IMR-90 (cell line): Measurements from ENCODE around the gene FSD1. TPM values are rescaled to one million over a fixed set of nuclear protein-coding genes. Genes with fewer than 3 reads are reported as not detected.

Experiments used
- ATAC-seq: fragments of 200-7000 bp; cut with Tn5 transposase; 2 replicates; pipeline ENCODE4 v1.9.1; 2020; ENCODE audit warnings: low read depth, mild to moderate bottlenecking, moderate library complexity
- BruUV-seq: library from RNA; stranded (reverse); fragments of 400-500 nt; replicated peaks from 2 replicates; lab custom pipeline; 2021; lab: Mats Ljungman, UMichigan
- CTCF ChIA-PET: fragments of 300-600 bp; formaldehyde crosslinking; extraction: SDS; loops from one replicate; lab custom pipeline; 2021; ENCODE audit warnings: antibody characterized with exemption; lab: Yijun Ruan, JAX
- POLR2A ChIA-PET: fragments of 300-600 bp; sonication (Branson Sonifier 250); formaldehyde crosslinking; loops from one replicate; lab custom pipeline; 2022; ENCODE audit warnings: antibody characterized with exemption; ENCODE audit not compliant: unreplicated experiment; lab: Charles Lee
- DNase-seq: peaks from one replicate; pipeline ENCODE4 v3.0.0; 2013
- H2AFZ ChIP-seq: replicated peaks from 2 replicates; pipeline ENCODE3; 2013; ENCODE audit warnings: low read length, mild to moderate bottlenecking; ENCODE audit not compliant: poor library complexity
- H2AK5ac ChIP-seq: 2 replicates; pipeline ENCODE4 v1.6.1; 2013; ENCODE audit warnings: low read depth, low read length, inconsistent platforms
- H2AK9ac ChIP-seq: replicated peaks from 2 replicates; pipeline ENCODE3; 2013; ENCODE audit warnings: mild to moderate bottlenecking, low read depth, low read length, moderate library complexity; ENCODE audit not compliant: poor library complexity
- H2BK120ac ChIP-seq: 2 replicates; pipeline ENCODE4 v1.6.1; 2013; ENCODE audit warnings: low read depth, low read length, inconsistent platforms
- H2BK15ac ChIP-seq: 3 replicates; pipeline ENCODE4 v1.6.1; 2013; ENCODE audit warnings: low read depth, low read length, inconsistent platforms
- H2BK20ac ChIP-seq: 2 replicates; pipeline ENCODE4 v1.6.1; 2013; ENCODE audit warnings: low read depth, mild to moderate bottlenecking, inconsistent platforms, low read length, moderate library complexity
- H2BK5ac ChIP-seq: 2 replicates; pipeline ENCODE4 v1.6.1; 2013; ENCODE audit warnings: mild to moderate bottlenecking, low read depth, low read length, inconsistent platforms; ENCODE audit not compliant: poor library complexity, severe bottlenecking
- H3K14ac ChIP-seq: replicated peaks from 2 replicates; pipeline ENCODE4 v1.6.1; 2013; ENCODE audit warnings: low read depth, low read length, inconsistent platforms
- H3K18ac ChIP-seq: 2 replicates; pipeline ENCODE4 v1.6.1; 2013; ENCODE audit warnings: low read depth, low read length, control low read depth
- H3K23ac ChIP-seq: 2 replicates; pipeline ENCODE4 v1.6.1; 2013; ENCODE audit warnings: low read depth, low read length, inconsistent platforms
- H3K27ac ChIP-seq: 2 replicates; pipeline ENCODE4 v1.5.1; 2013; ENCODE audit warnings: mild to moderate bottlenecking, control low read depth, low read length; ENCODE audit not compliant: insufficient read depth
- H3K27me3 ChIP-seq: 2 replicates; pipeline ENCODE4 v1.6.1; 2013; ENCODE audit warnings: low read length; ENCODE audit not compliant: control insufficient read depth, insufficient read depth
- H3K36me3 ChIP-seq: 2 replicates; pipeline ENCODE4 v1.6.1; 2013; ENCODE audit warnings: low read length, mixed read lengths; ENCODE audit not compliant: control insufficient read depth, insufficient read depth
- H3K4ac ChIP-seq: 2 replicates; pipeline ENCODE4 v1.6.1; 2013; ENCODE audit warnings: low read depth, low read length, inconsistent platforms
- H3K4me1 ChIP-seq: 2 replicates; pipeline ENCODE4 v1.6.1; 2013; ENCODE audit warnings: low read length, mixed read lengths; ENCODE audit not compliant: control insufficient read depth, insufficient read depth
- H3K4me2 ChIP-seq: 2 replicates; pipeline ENCODE4 v1.6.1; 2013; ENCODE audit warnings: low read depth, mild to moderate bottlenecking, control low read depth, low read length, moderate library complexity
- H3K4me3 ChIP-seq: 2 replicates; pipeline ENCODE4 v1.5.1; 2013; ENCODE audit warnings: low read depth, mild to moderate bottlenecking, control low read depth, low read length, moderate library complexity; ENCODE audit not compliant: insufficient read depth
- H3K56ac ChIP-seq: 2 replicates; pipeline ENCODE4 v1.6.1; 2013; ENCODE audit warnings: low read length, inconsistent platforms; ENCODE audit not compliant: insufficient read depth; ENCODE audit errors: extremely low read depth
- H3K79me1 ChIP-seq, 2 experiments: 2 replicates each; pipeline ENCODE4 v1.6.1; 2013; ENCODE audit warnings: low read length in 2 of 2, inconsistent platforms in 1 of 2, low read depth in 1 of 2
- H3K9ac ChIP-seq: 2 replicates; pipeline ENCODE4 v1.6.1; 2013; ENCODE audit warnings: low read depth, low read length, control low read depth
- H3K9me1 ChIP-seq: 2 replicates; pipeline ENCODE4 v1.6.1; 2013; ENCODE audit warnings: low read length, inconsistent platforms; ENCODE audit not compliant: insufficient read depth
- H3K9me3 ChIP-seq: 2 replicates; pipeline ENCODE4 v1.6.1; 2013; ENCODE audit warnings: low read length; ENCODE audit not compliant: control insufficient read depth, insufficient read depth
- H4K20me1 ChIP-seq: 2 replicates; pipeline ENCODE4 v1.6.1; 2013; ENCODE audit warnings: low read length, inconsistent platforms; ENCODE audit not compliant: insufficient read depth
- H4K5ac ChIP-seq: 2 replicates; pipeline ENCODE4 v1.6.1; 2013; ENCODE audit warnings: mild to moderate bottlenecking, low read depth, low read length, control low read depth
- H4K8ac ChIP-seq, 2 experiments: 2 replicates each; pipeline ENCODE4 v1.6.1; 2013; ENCODE audit warnings: low read depth in 2 of 2, low read length in 2 of 2, control low read depth in 1 of 2, inconsistent platforms in 1 of 2
- H4K91ac ChIP-seq: 2 replicates; pipeline ENCODE4 v1.6.1; 2013; ENCODE audit warnings: low read depth, low read length, inconsistent platforms; ENCODE audit not compliant: insufficient read depth
- BHLHE40 ChIP-seq: fragments of 150-350 bp; IDR thresholded peaks from 2 replicates; pipeline ENCODE4 v1.6.1; 2016; ENCODE audit warnings: mild to moderate bottlenecking, low read depth, low read length
- CEBPB ChIP-seq: IDR thresholded peaks from 2 replicates; pipeline ENCODE4 v1.6.1; 2012; ENCODE audit warnings: low read depth, low read length, improper control_type of control experiment
- CHD1 ChIP-seq: IDR thresholded peaks from 2 replicates; pipeline ENCODE4 v1.6.1; 2012; ENCODE audit warnings: low read depth, low read length, improper control_type of control experiment
- CTCF ChIP-seq: conservative IDR thresholded peaks from 2 replicates; pipeline ENCODE4 v1.5.1; 2012; ENCODE audit warnings: mild to moderate bottlenecking, low read depth, low read length, improper control_type of control experiment
- ELK1 ChIP-seq: fragments of 150-350 bp; IDR thresholded peaks from 2 replicates; pipeline ENCODE4 v1.6.1; 2016; ENCODE audit warnings: low read depth, mild to moderate bottlenecking, low read length, moderate library complexity, borderline replicate concordance
- FOS ChIP-seq: fragments of 150-350 bp; IDR thresholded peaks from 2 replicates; pipeline ENCODE4 v1.6.1; 2016; ENCODE audit warnings: low read depth, low read length
- MAFK ChIP-seq: IDR thresholded peaks from 2 replicates; pipeline ENCODE4 v1.6.1; 2012; ENCODE audit warnings: low read depth, low read length, improper control_type of control experiment
- MAZ ChIP-seq: IDR thresholded peaks from 2 replicates; pipeline ENCODE4 v1.6.1; 2012; ENCODE audit warnings: low read depth, mild to moderate bottlenecking, low read length, improper control_type of control experiment, moderate library complexity, borderline replicate concordance
- NFE2L2 ChIP-seq: fragments of 150-350 bp; IDR thresholded peaks from 2 replicates; pipeline ENCODE4 v1.6.1; 2016; ENCODE audit warnings: low read depth, mild to moderate bottlenecking, low read length
- POLR2A ChIP-seq: IDR thresholded peaks from 2 replicates; pipeline ENCODE4 v1.6.1; 2012; ENCODE audit warnings: mild to moderate bottlenecking, low read depth, low read length
- RAD21 ChIP-seq: IDR thresholded peaks from 2 replicates; pipeline ENCODE4 v1.6.1; 2012; ENCODE audit warnings: low read length, improper control_type of control experiment
- RCOR1 ChIP-seq: IDR thresholded peaks from 2 replicates; pipeline ENCODE4 v1.6.1; 2012; ENCODE audit warnings: mild to moderate bottlenecking, low read length, improper control_type of control experiment; ENCODE audit not compliant: insufficient replicate concordance
- RFX5 ChIP-seq: IDR thresholded peaks from 2 replicates; pipeline ENCODE4 v1.8.0; 2012; ENCODE audit warnings: low read depth, mild to moderate bottlenecking, low read length, moderate library complexity
- SMC3 ChIP-seq: fragments of 150-350 bp; IDR thresholded peaks from 2 replicates; pipeline ENCODE4 v1.6.1; 2016; ENCODE audit warnings: low read depth, mild to moderate bottlenecking, antibody characterized with exemption, low read length, moderate library complexity
- USF2 ChIP-seq: fragments of 150-350 bp; IDR thresholded peaks from 2 replicates; pipeline ENCODE4 v1.6.1; 2017; ENCODE audit warnings: mild to moderate bottlenecking, antibody characterized with exemption, low read length, low read depth
- WGBS, 2 experiments: methylation state at CpG; one replicate each; pipeline versions ENCODE4 v1.1.5 to v1.1.7; 2013; ENCODE audit warnings: missing lambda C conversion rate in 2 of 2; ENCODE audit not compliant: insufficient read length in 1 of 2; ENCODE audit errors: extremely low coverage in 2 of 2; 5-methylcytosine and 5-hydroxymethylcytosine counted together
- dilution Hi-C: fragments of 300-500 bp; cut with HindIII; formaldehyde crosslinking; loops from one replicate; pipeline ENCODE4 v1.14.3; 2018; ENCODE audit warnings: low sequenced_read_pairs; ENCODE audit not compliant: unreplicated experiment
- in situ Hi-C: fragments of 300-500 bp; cut with MboI; formaldehyde crosslinking; loops from 3 replicates; pipeline ENCODE4 v1.14.3; 2019; ENCODE audit warnings: low sequenced_read_pairs, inconsistent platforms, mixed read lengths
- intact Hi-C: fragments of 100-400 bp; cut with micrococcal nuclease; formaldehyde crosslinking; loops from 2 replicates; pipeline ENCODE4 v1.10.0; 2022
- polyA plus RNA-seq, 3 experiments: library from polyadenylated mRNA; depleted of rRNA; stranded (reverse); fragments of >200 nt; gene quantifications; 2 replicates each; pipeline ENCODE4 v1.2.3, GENCODE V29; 2012; ENCODE audit warnings: low replicate concordance in 1 of 3
- total RNA-seq: library from RNA; depleted of rRNA; stranded (reverse); fragments of >200 nt; gene quantifications from 2 replicates; pipeline ENCODE4 v1.2.3, GENCODE V29; 2012

FSD1 gene
- total and polyA plus RNA-seq, 2 of the 4 experiments (the other 2 are of a cell fraction) = 17.4 to 24.4 TPM

- intact Hi-C loops (no loop called here), dilution Hi-C loops (no loop called here), in situ Hi-C loops (no loop called here)
- Histone ChIP-seq H3K4me2 (no peak overlapping the region), H2AK5ac (no peak overlapping the region), H2BK5ac (no peak overlapping the region), H3K56ac (no peak overlapping the region), H3K4me3 (no peak overlapping the region), H3K9me3 (no peaks in the 10 kb centered on the region), H2BK15ac (no peak overlapping the region), H3K9me1 (no peaks in the 10 kb centered on the region), H3K4me1 (peaks cover 10% of the 10 kb centered on the region; the same call in 1 of the 2 replicates), H3K9ac (no peak overlapping the region), H3K27ac (no peak overlapping the region), H2BK120ac (no peak overlapping the region), H2AFZ (peak overlapping the region; percentile 43), H3K14ac (no peak overlapping the region), H4K20me1 (peaks cover 11% of the 10 kb centered on the region), H3K23ac (no peak overlapping the region), H3K18ac (no peak overlapping the region), H4K5ac (no peak overlapping the region), H4K91ac (no peak overlapping the region), H2BK20ac (no peak overlapping the region), H3K79me1 (peaks cover 0 to 16% of the 10 kb centered on the region in 2 experiments; a peak in 3 of 4 replicates), H3K36me3 (peaks cover 48% of the 10 kb centered on the region), H2AK9ac (peak overlapping the region; percentile 50), H3K4ac (no peak overlapping the region), H4K8ac (no peak overlapping the region), H3K27me3 (no peaks in the 10 kb centered on the region)
- DNase-seq (no peak), ATAC-seq (no peak)
- CTCF ChIA-PET = no interaction called here
- POLR2A ChIA-PET = no interaction called here
- no TSS peak for BruUV-seq
- WGBS, 2 experiments = 81% methylated on average over 13 of the region's 25 CpGs; no CpG with 5 or more reads in 1 of the 2 experiments
- TF ChIP-seq CTCF (no peak), POLR2A (no peak), MAZ (no peak), ELK1 (no peak), USF2 (no peak), MAFK (no peak), CHD1 (no peak), RAD21 (no peak), RCOR1 (no peak), CEBPB (no peak), BHLHE40 (no peak), RFX5 (no peak), SMC3 (no peak), FOS (no peak), NFE2L2 (no peak)
Observed at GRCh38 chr19:4358709-4359626, 54.6 kb downstream of the FSD1 start.
